GM12874 (cell line): Measurements from ENCODE around the gene RAB30.

ENCODE experiments used
- TF ChIP-seq, protein P1 (sequence below): IDR thresholded peaks from 2 replicates; pipeline ENCODE4 v1.5.1; 2011; ENCODE audit warnings: low read depth, mild to moderate bottlenecking, control low read depth, low read length, moderate library complexity; ENCODE audit not compliant: insufficient read depth

The RAB30 gene

GRCh38 chr11:83057721-83058120, 14.0 kb downstream of the RAB30 start:
- TF ChIP-seq, protein P1, sequence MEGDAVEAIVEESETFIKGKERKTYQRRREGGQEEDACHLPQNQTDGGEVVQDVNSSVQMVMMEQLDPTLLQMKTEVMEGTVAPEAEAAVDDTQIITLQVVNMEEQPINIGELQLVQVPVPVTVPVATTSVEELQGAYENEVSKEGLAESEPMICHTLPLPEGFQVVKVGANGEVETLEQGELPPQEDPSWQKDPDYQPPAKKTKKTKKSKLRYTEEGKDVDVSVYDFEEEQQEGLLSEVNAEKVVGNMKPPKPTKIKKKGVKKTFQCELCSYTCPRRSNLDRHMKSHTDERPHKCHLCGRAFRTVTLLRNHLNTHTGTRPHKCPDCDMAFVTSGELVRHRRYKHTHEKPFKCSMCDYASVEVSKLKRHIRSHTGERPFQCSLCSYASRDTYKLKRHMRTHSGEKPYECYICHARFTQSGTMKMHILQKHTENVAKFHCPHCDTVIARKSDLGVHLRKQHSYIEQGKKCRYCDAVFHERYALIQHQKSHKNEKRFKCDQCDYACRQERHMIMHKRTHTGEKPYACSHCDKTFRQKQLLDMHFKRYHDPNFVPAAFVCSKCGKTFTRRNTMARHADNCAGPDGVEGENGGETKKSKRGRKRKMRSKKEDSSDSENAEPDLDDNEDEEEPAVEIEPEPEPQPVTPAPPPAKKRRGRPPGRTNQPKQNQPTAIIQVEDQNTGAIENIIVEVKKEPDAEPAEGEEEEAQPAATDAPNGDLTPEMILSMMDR, result no peak

DNA sequence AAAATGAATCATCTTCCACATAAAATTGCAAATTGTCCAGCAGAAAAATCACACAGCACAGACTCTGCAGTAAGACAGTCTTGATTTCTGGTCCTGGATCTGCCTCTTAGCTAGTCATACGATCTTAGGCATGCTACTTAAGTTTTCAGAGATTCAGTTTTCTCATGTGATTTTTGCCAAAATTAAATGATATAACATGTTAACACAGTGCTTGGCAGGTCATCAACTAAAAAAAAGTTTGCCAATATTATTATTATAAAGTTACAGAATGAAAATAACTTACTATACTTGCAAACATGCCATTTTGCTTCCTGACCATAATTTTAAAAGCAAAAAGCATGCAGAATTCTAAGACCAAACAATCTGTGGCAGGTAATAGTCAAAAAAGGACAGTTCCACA, 15.1 kb downstream of the RAB30 start:
- TF ChIP-seq, protein P1, result no peak

DNA sequence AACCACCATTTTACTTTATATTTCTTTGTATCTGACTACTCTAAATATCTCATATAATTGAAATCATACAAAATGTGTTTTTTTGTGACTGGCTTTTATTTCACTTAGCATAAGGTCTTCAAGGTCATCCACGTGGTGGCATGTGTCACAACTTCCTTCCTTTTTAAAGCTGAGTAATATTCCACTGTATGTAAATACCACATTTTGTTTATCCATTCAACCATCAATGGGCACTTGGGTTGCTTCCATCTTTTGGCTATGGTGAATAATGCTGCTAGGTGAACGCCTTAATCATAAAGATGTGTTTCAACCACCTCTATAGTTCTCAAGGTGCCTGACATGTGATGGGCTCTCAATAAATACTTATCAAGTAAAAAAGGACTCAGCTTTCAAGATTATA, 15.5 kb downstream of the RAB30 start:
- TF ChIP-seq, protein P1, result no peak

DNA sequence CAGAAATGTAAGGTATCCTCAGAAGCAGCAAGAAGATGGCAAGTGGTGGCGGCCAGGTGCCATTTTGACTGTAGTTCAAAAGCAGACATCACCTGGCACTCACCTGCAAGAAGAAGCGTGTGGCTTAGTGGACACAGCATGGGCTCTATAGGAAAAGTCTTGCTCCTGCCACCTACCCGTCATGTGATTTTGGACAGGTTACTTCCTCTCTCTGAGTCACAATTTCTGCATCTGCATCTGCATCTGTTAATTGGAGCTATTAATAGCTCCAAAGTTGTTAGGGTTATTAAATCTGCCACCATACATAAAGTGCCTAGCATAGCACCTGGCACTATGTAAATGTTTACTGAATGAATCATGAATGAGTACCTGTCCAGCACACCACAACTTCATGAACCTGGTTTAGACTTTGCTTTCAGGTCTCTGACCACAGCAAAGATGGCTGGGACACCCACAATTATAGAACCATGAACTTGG, 16.8 kb downstream of the RAB30 start:
- TF ChIP-seq, protein P1, result no peak

- TF ChIP-seq, protein P1, result no peak
These were observed 17.7 kb downstream of the RAB30 start for GRCh38 chr11:83054001-83054400.

GRCh38 chr11:83051760-83052671, 19.7 kb downstream of the RAB30 start:
- TF ChIP-seq, protein P1, result no peak

- TF ChIP-seq, protein P1, result no peak
These were observed 24.0 kb downstream of the RAB30 start for GRCh38 chr11:83047515-83048225.
